OCI-LY1 (cell line): ENCODE results near the gene MXD1.

Experiments used
- H2AFZ ChIP-seq: fragments of 200-600 bp; sonication (generic), shearing (Covaris generic); 2 replicates; pipeline ENCODE4 v1.6.0; 2014; ENCODE audit warnings: antibody characterized with exemption, mild to moderate bottlenecking, low read length
- H3F3A ChIP-seq: fragments of 200-600 bp; sonication (generic), shearing (Covaris generic); 2 replicates; pipeline ENCODE4 v1.6.0; 2014; ENCODE audit warnings: mild to moderate bottlenecking, antibody characterized with exemption, low read length, moderate library complexity; ENCODE audit not compliant: insufficient read depth
- H3K27ac ChIP-seq: fragments of 200-600 bp; sonication (generic); 2 replicates; pipeline ENCODE4 v1.5.1; 2014; ENCODE audit warnings: low read length, mixed run types, mild to moderate bottlenecking, low read depth; ENCODE audit not compliant: poor library complexity, severe bottlenecking
- H3K27me3 ChIP-seq: fragments of 200-600 bp; sonication (generic); 2 replicates; pipeline ENCODE4 v1.6.0; 2014; ENCODE audit warnings: antibody characterized with exemption, mild to moderate bottlenecking, low read length, moderate library complexity; ENCODE audit not compliant: insufficient read depth
- H3K36me3 ChIP-seq: fragments of 200-600 bp; sonication (generic); 2 replicates; pipeline ENCODE4 v1.6.1; 2014; ENCODE audit warnings: mild to moderate bottlenecking, antibody characterized with exemption, low read length, moderate library complexity, mixed read lengths; ENCODE audit not compliant: insufficient read depth
- H3K4me1 ChIP-seq: fragments of 200-600 bp; sonication (generic); 2 replicates; pipeline ENCODE4 v1.5.1; 2014; ENCODE audit warnings: mild to moderate bottlenecking, low read length, moderate library complexity; ENCODE audit not compliant: insufficient read depth, severe bottlenecking
- H3K4me2 ChIP-seq: fragments of 200-600 bp; sonication (generic), shearing (Covaris generic); 2 replicates; pipeline ENCODE4 v1.6.1; 2014; ENCODE audit warnings: low read length
- H3K4me3 ChIP-seq: fragments of 200-600 bp; sonication (generic); 2 replicates; pipeline ENCODE4 v1.5.1; 2014; ENCODE audit warnings: low read length, low read depth, mild to moderate bottlenecking, mixed read lengths; ENCODE audit not compliant: poor library complexity, severe bottlenecking
- H3K79me2 ChIP-seq: fragments of 200-600 bp; shearing (Covaris generic); 2 replicates; pipeline ENCODE4 v1.6.1; 2016; ENCODE audit warnings: mixed run types, low read length, mixed read lengths; ENCODE audit not compliant: insufficient read depth
- H3K9ac ChIP-seq: fragments of 200-600 bp; sonication (generic), shearing (Covaris generic); 2 replicates; pipeline ENCODE4 v1.6.1; 2014; ENCODE audit warnings: mild to moderate bottlenecking, low read length, mixed read lengths
- H3K9me2 ChIP-seq: fragments of 200-600 bp; sonication (generic), shearing (Covaris generic); 2 replicates; pipeline ENCODE4 v1.6.1; 2014; ENCODE audit warnings: low read depth, mild to moderate bottlenecking, low read length, mixed read lengths
- H3K9me3 ChIP-seq: fragments of 200-600 bp; shearing (Covaris generic); 2 replicates; pipeline ENCODE4 v1.6.1; 2014; ENCODE audit warnings: low read length, mixed read lengths
- H4K20me1 ChIP-seq: fragments of 200-600 bp; sonication (generic), shearing (Covaris generic); 2 replicates; pipeline ENCODE4 v1.6.0; 2016; ENCODE audit warnings: mild to moderate bottlenecking, low read length; ENCODE audit not compliant: insufficient read depth
- CTCF ChIP-seq: fragments of 200-600 bp; sonication (generic), shearing (Covaris generic); IDR thresholded peaks from 2 replicates; pipeline ENCODE4 v1.5.1; 2017; ENCODE audit warnings: mild to moderate bottlenecking, antibody characterized with exemption, low read length, moderate library complexity, mixed read lengths
- EZH2 ChIP-seq: fragments of 200-600 bp; sonication (generic), shearing (Covaris generic); IDR thresholded peaks from 2 replicates; pipeline ENCODE4 v1.8.0; 2017; ENCODE audit warnings: borderline replicate concordance, mixed run types, mild to moderate bottlenecking, antibody characterized with exemption, low read length, moderate library complexity, mixed read lengths

MXD1 gene

GRCh38 chr2:69972822-69973221 lies 57.9 kb downstream of the MXD1 start:
- H3K4me2 ChIP-seq, result no peak overlapping the region
- H3K9me2 ChIP-seq, result no peaks in the 10 kb centered on the region
- H3K9me3 ChIP-seq, result no peaks in the 10 kb centered on the region
- no peaks in the 10 kb centered on the region for H3F3A ChIP-seq
- peaks cover 13% of the 10 kb centered on the region for H3K4me1 ChIP-seq
- H3K4me3 ChIP-seq, result no peak overlapping the region
- H3K36me3 ChIP-seq, result no peaks in the 10 kb centered on the region; the same call in 1 of the 2 replicates
- H2AFZ ChIP-seq, result no peak overlapping the region
- H4K20me1 ChIP-seq, result no peaks in the 10 kb centered on the region
- H3K27me3 ChIP-seq, result no peaks in the 10 kb centered on the region; the same call in 1 of the 2 replicates
- H3K79me2 ChIP-seq, result no peaks in the 10 kb centered on the region
- TF ChIP-seq CTCF, result no peak
- no peak for TF ChIP-seq EZH2
- no peak overlapping the region for H3K9ac ChIP-seq
- no peak overlapping the region for H3K27ac ChIP-seq

- Histone ChIP-seq H3K36me3 (no peaks in the 10 kb centered on the region; the same call in 1 of the 2 replicates), H4K20me1 (no peaks in the 10 kb centered on the region), H3K27me3 (no peaks in the 10 kb centered on the region; the same call in 1 of the 2 replicates), H3K27ac (no peak overlapping the region), H3F3A (no peaks in the 10 kb centered on the region), H3K4me3 (no peak overlapping the region), H2AFZ (no peak overlapping the region), H3K79me2 (no peaks in the 10 kb centered on the region), H3K4me2 (no peak overlapping the region), H3K9me3 (no peaks in the 10 kb centered on the region), H3K4me1 (peaks cover 13% of the 10 kb centered on the region), H3K9me2 (no peaks in the 10 kb centered on the region), H3K9ac (no peak overlapping the region)
- no peak for TF ChIP-seq CTCF
- TF ChIP-seq EZH2, result no peak
Measured at GRCh38 chr2:69973335-69973735, 58.4 kb downstream of the MXD1 start.

- Histone ChIP-seq H3K9me2 (no peaks in the 10 kb centered on the region), H3K9ac (no peak overlapping the region), H3K36me3 (no peaks in the 10 kb centered on the region; the same call in 1 of the 2 replicates), H3K27ac (no peak overlapping the region), H2AFZ (no peak overlapping the region), H3K4me1 (peaks cover 13% of the 10 kb centered on the region), H4K20me1 (no peaks in the 10 kb centered on the region), H3F3A (no peaks in the 10 kb centered on the region), H3K79me2 (no peaks in the 10 kb centered on the region), H3K4me3 (no peak overlapping the region), H3K27me3 (no peaks in the 10 kb centered on the region; the same call in 1 of the 2 replicates), H3K4me2 (0 out of 2 replicates have a peak overlapping the region, but pooled peaks have one; percentile 9), H3K9me3 (no peaks in the 10 kb centered on the region)
- TF ChIP-seq EZH2 (no peak), CTCF (no peak)
Measured at GRCh38 chr2:69975136-69975852, 60.4 kb downstream of the MXD1 start.
